H4 (cell line): ENCODE results near the gene CYP2D6. TPM values are rescaled to one million over a fixed set of nuclear protein-coding genes. Genes with fewer than 3 reads are reported as not detected.
"Not testable (repeated sequence)": the region's sequence is repeated elsewhere in the genome, so short reads cannot be mapped to it uniquely, and the experiment has no call there.

ENCODE experiments used
- DNase-seq: peaks from one replicate; pipeline ENCODE4 v3.0.0-alpha.2; 2015; ENCODE audit warnings: low spot score
- total RNA-seq: library from RNA; depleted of rRNA; stranded (reverse); fragments of >200 nt; shearing (Covaris generic); gene quantifications from 2 replicates; pipeline ENCODE4 v1.2.3, GENCODE V29; 2014

CYP2D6 gene
- total RNA-seq, 1 experiment from 2014 or later = not detected

DNA sequence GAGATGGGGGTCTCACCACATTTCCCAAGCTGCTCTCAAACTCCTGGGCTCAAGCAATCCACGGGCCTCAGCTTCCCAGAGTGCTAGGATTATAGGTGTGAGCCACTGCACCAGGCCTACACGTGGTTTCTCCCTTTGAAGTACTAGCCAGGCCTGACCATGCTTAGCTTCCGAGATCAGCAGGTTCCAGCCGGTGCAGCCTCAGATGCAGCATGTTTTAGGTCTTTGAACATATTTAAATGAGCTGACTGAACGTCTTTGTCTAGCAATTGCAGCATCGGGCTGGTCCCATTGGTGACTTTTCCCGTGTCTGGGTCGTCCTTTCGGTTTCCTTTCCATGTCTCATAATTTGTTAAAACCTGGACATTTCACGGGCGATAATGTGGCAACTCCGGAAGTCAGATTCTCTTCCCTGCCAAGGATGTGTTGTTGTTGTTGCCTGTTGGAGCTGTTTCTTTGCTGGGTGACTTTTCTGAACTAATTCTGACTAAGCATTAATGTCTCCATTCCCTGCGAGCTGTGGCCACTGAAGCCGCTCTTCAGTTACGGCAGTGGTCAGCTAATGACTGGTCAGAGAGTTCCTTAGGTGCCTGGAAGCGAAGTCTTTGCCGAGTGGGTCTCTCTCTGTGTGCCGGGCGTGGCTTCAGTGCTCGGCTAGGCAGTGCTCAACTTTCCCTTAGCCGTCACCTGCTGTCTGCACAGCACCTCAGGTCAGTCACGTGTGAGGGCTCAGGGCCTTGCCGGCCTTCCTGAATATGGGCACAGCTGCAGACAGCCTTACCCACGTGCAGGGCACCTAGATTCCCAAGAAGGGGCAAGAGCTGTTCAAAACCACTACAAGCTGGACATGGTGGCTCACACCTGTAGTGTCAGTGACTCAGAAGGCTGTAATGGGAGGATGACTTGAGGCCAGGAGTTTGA lies 3.8 kb upstream of the CYP2D6 start:
- DNase-seq = no peak

- no peak for DNase-seq
Observed at GRCh38 chr22:42132457-42132856, 1.8 kb upstream of the CYP2D6 start.

DNA sequence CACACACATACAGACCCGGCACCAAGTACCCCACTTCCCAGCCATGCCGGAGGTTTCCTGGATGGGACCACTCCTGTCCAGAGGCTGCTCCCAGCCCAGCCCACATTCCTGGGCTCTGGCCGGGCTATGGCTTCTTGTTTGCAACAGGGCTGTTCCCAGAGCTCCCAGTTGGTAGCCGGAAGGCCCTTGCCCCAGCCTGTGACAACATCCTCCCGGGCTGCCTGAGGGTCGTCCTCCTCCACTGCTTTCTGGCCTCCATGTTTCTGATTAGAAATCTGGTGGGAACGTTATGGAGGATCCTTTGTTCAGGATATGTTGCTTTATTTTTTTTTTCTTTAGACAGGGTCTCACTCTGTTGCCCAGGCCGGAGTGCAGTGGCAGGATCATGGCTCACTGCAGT lies 952 bp upstream of the CYP2D6 start:
- no peak for DNase-seq

- not testable (repeated sequence) for DNase-seq
Observed at GRCh38 chr22:42130182-42130581, 428 bp downstream of the CYP2D6 start.

GRCh38 chr22:42128776-42129694 lies 1.6 kb downstream of the CYP2D6 start:
- DNase-seq = not testable (repeated sequence)

DNA sequence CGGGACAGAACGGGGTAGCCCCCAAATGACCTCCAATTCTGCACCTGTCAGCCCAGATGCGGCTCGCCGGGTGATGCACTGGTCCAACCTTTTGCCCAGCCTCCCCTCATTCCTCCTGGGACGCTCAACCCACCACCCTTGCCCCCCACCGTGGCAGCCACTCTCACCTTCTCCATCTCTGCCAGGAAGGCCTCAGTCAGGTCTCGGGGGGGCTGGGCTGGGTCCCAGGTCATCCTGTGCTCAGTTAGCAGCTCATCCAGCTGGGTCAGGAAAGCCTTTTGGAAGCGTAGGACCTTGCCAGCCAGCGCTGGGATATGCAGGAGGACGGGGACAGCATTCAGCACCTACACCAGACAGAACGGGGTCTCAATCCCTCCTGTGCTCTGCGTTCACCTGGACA lies 2.6 kb downstream of the CYP2D6 start:
- DNase-seq = not testable (repeated sequence)

DNA sequence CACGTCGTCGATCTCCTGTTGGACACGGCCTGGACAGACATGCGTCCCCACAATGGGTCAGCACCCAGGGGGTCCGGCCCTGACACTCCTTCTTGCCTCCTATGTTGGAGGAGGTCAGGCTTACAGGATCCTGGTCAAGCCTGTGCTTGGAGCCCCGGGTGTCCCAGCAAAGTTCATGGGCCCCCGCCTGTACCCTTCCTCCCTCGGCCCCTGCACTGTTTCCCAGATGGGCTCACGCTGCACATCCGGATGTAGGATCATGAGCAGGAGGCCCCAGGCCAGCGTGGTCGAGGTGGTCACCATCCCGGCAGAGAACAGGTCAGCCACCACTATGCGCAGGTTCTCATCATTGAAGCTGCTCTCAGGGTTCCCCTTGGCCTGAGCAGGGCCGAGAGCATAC lies 3.0 kb downstream of the CYP2D6 start:
- no peak for DNase-seq

DNA sequence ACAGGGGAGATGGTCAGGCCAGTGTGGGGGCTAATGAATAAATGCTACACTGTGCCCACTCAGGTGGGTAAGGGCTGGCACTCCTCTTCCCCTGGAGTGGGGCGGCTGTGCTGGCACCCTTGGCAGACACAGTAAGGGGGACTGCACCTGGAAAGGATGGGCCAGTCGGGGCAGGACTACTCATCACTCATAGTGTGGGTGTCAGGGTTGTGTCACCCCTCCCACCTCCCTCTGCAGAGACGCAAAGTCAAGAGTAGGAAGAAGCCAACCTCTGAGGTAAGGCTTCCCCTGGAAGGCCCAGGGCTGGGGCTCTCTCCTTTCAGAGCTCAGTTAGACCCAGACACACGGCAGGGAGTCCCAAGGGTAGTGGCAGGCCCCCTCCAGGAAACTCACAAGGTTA lies 7.1 kb downstream of the CYP2D6 start:
- not testable (repeated sequence) for DNase-seq

- DNase-seq = not testable (repeated sequence)
Observed at GRCh38 chr22:42120231-42121021, 10.2 kb downstream of the CYP2D6 start.

GRCh38 chr22:42116848-42117424 lies 13.7 kb downstream of the CYP2D6 start:
- no peak for DNase-seq

DNA sequence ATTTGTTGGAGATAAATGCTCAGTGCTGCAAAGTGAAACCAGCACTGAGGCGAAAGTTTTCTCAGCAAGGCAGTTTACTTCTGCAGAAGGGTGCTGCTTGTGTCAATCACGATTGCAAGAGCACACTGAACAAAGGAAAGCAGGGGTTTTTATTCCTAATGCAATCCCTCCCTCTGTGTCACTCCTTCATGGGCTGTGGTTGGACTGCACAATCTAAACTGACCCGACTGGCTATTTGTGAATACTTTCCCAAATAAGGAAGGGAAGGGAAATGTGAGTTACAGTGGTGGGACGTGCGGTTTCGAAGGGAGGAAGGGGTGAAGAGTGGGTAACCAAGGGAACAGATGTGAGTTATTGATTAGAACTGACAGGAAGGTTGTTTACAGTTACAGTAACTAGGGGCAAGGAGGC lies 15.2 kb downstream of the CYP2D6 start:
- DNase-seq = not testable (repeated sequence)

DNA sequence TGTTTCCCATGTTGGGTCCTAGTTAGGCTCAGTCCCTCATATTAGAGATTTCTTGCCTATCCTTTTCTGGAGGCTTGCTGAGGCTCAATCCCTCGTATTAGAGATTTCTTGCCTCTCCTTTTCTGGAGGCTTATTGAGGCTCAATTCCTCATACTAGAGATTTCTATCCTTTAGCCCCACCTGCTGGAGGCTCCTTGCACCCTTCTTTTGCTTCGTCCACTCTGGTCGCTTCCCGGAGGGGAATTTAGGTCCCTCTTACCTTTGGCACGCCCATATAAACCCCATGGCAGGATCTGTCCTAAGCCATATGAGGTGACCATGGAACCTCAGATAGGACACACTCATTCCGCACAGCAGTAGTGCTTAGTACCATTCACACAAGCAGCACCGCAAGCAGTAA lies 15.9 kb downstream of the CYP2D6 start:
- no peak for DNase-seq

DNA sequence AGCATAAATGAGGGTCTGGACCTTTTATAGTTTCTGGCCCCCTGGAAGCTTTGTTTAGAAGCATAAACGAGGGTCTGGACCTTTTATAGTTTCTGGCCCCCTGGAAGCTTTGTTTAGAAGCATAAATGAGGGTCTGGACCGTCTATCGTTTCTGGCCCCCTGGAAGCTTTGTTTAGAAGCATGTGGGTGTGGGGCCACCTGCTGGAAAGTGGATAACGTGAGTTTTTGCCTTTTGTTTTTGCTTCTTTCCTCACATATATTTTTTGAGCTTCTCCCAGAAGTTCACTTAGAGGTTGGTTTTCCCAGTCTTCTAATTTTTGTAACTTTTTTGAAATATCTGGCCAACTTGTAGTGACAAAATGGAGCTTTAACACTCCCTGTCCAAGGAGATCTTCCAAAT lies 17.8 kb downstream of the CYP2D6 start:
- not testable (repeated sequence) for DNase-seq

GRCh38 chr22:42111798-42112197 lies 18.8 kb downstream of the CYP2D6 start:
- DNase-seq = no peak

DNA sequence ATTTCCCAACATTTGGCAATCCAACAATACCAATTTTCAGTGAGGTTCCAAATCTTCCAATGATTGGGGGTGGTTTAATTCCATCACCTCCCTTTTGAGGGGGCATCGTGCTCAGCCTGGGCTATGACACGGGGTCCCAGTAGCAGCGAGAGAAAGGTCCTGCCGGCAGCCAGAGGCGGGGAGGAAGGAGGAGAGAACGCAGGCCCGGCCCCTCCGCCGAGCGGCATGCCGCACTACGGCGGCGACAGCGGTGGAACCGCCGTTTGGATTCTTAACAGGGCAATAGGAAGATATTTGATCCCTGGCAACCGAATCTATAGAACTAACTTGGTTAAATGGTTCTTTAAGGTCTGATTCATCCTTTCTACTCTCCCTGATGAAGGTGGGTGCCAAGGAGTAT lies 21.8 kb downstream of the CYP2D6 start:
- DNase-seq = no peak

GRCh38 chr22:42104332-42104860 lies 26.2 kb downstream of the CYP2D6 start:
- DNase-seq = not testable (repeated sequence)

- no peak for DNase-seq
Observed at GRCh38 chr22:42101199-42101598, 29.4 kb downstream of the CYP2D6 start.

GRCh38 chr22:42091455-42091782 lies 39.2 kb downstream of the CYP2D6 start:
- no peak for DNase-seq

DNA sequence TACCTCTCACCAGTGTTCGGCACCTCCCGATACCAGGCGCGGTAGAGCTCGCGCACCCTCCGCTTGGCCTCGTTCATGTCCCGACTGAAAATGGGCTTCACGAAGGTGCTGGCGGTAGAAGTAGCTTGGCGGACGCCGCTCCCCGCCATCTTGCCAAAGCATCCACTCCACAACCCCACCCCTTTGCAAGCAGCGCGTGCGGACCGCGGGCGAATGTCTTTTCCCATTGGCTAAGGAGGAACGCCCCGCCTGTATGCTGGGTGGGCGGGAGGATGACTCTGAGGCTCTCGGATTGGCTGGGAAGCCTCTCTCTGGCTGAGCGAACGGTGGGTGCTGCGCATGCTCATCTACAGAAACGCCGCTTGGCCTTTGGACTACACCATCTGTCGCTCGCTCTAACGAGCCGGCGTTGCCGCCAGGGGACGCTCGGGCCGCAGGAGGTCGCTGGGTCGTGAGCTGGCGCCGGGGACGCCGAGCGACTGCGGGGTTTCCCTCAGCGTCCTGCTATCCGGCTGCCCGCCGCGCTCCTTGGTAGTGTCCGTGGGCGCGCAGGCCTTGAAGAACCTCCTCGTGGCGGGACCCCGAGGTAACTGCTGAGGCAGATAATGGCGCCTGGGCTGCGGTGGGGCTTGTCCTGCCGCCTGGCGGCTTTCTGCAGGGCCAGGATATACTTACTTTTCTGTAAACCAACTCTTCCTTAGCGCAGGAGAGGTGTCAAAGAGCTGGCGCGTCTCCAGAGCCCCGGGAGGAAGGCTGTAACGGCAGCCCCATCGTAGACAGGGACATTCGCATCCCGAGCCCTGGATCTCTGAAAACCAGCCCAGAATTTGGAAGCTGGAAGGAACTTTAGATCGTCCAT lies 39.8 kb downstream of the CYP2D6 start, which contains the start of gene NDUFA6:
Gene NDUFA6, minus strand, starts transcription at position 177 of the 859 bp plus-strand sequence. Its CDS starts 28 bp downstream, at position 149.
- DNase-seq = peak; percentile 99

DNA sequence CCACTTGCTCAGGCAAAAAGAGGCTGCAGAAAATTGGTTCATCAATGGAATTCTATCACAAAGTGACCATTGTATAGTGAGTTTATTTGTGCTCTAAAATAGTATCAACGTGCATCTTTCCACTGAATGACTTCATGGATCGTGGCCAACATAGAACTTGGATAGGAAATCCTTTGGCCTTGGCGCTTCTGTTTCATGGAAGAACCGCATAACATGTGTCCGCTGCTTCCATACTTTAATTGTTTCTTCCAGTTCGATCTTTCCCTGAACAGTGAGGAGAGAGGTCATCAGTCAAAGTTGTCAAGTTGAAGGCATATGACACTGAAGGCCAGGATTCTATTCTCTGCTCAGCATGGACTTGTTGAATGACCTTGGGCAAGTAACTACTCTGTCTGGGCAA lies 44.6 kb downstream of the CYP2D6 start:
- no peak for DNase-seq
